Keratinocyte (primary cell): ENCODE results near the gene CYP3A4. TPM values are rescaled to one million over a fixed set of nuclear protein-coding genes. Genes with fewer than 3 reads are reported as not detected.

Experiments
- DNase-seq: peaks from one replicate; pipeline ENCODE4 v3.0.0-alpha.2; 2011; ENCODE audit warnings: low read depth, missing footprints, low spot score
- FAIRE-seq: peaks from 2 replicates; lab custom pipeline; 2011; peaks lifted over from hg19 to GRCh38; lab: Jason Lieb, UNC
- H2AFZ ChIP-seq: 2 replicates; pipeline ENCODE4 v1.6.0; 2012; ENCODE audit warnings: low read length, control low read depth, inconsistent platforms; ENCODE audit not compliant: control insufficient read depth
- H3K27ac ChIP-seq: 2 replicates; pipeline ENCODE4 v1.5.1; 2011; ENCODE audit warnings: low read length; ENCODE audit not compliant: control insufficient read depth, insufficient read depth
- H3K27me3 ChIP-seq: 3 replicates; pipeline ENCODE4 v1.6.0; 2011; ENCODE audit warnings: low read length; ENCODE audit not compliant: control insufficient read depth, insufficient read depth; ENCODE audit errors: extremely low read depth
- H3K36me3 ChIP-seq, 2 experiments: 2 replicates in 1 of 2; 3 replicates in 1 of 2; pipeline ENCODE4 v1.5.1; 2011; ENCODE audit warnings: low read length in 2 of 2, mild to moderate bottlenecking in 1 of 2; ENCODE audit not compliant: control insufficient read depth in 2 of 2, insufficient read depth in 2 of 2; ENCODE audit errors: extremely low read depth in 1 of 2
- H3K4me1 ChIP-seq: 3 replicates; pipeline ENCODE4 v1.5.1; 2011; ENCODE audit warnings: low read length; ENCODE audit not compliant: control insufficient read depth, insufficient read depth; ENCODE audit errors: extremely low read depth
- H3K4me2 ChIP-seq: 3 replicates; pipeline ENCODE4 v1.6.0; 2011; ENCODE audit warnings: low read depth, low read length; ENCODE audit not compliant: control insufficient read depth, insufficient read depth; ENCODE audit errors: extremely low read depth
- H3K4me3 ChIP-seq, 3 experiments: fragments of 200-600 bp in 1 of 3; sonication (generic) in 1 of 3; 2 replicates in 2 of 3; 3 replicates in 1 of 3; pipeline ENCODE4 v1.5.1; 2011 to 2016; ENCODE audit warnings: low read length in 3 of 3, mild to moderate bottlenecking in 3 of 3, control low read depth in 2 of 3, inconsistent platforms in 1 of 3, low read depth in 1 of 3, mixed read lengths in 1 of 3, mixed run types in 1 of 3, moderate library complexity in 1 of 3; ENCODE audit not compliant: control insufficient read depth in 2 of 3, insufficient read depth in 2 of 3; ENCODE audit errors: extremely low read depth in 1 of 3
- H3K79me2 ChIP-seq: 2 replicates; pipeline ENCODE4 v1.6.0; 2012; ENCODE audit warnings: low read length; ENCODE audit not compliant: control insufficient read depth, insufficient read depth
- H3K9ac ChIP-seq: 3 replicates; pipeline ENCODE4 v1.6.0; 2011; ENCODE audit warnings: low read length; ENCODE audit not compliant: control insufficient read depth, insufficient read depth; ENCODE audit errors: extremely low read depth
- H3K9me1 ChIP-seq: 3 replicates; pipeline ENCODE4 v1.6.0; 2011; ENCODE audit warnings: low read length; ENCODE audit not compliant: control insufficient read depth, insufficient read depth; ENCODE audit errors: extremely low read depth
- H3K9me3 ChIP-seq: 2 replicates; pipeline ENCODE4 v1.5.1; 2012; ENCODE audit warnings: low read depth, low read length; ENCODE audit not compliant: control insufficient read depth
- H4K20me1 ChIP-seq: 3 replicates; pipeline ENCODE4 v1.6.0; 2011; ENCODE audit warnings: low read length; ENCODE audit not compliant: control insufficient read depth, insufficient read depth; ENCODE audit errors: extremely low read depth
- EZH2 ChIP-seq: IDR thresholded peaks from one replicate; pipeline ENCODE4 v1.6.1; 2012; ENCODE audit warnings: inconsistent platforms, mild to moderate bottlenecking, low read length, moderate library complexity
- dilution Hi-C: fragments of 300-500 bp; cut with MboI; formaldehyde crosslinking; loops from one replicate; pipeline ENCODE4 v1.7.0; 2020; ENCODE audit warnings: low sequenced_read_pairs; ENCODE audit not compliant: extremely low pct_ligation_motif_present
- polyA plus RNA-seq, 5 experiments: library from polyadenylated mRNA; depleted of rRNA in 3 of 5; stranded (reverse) in 3 of 5; stranded (forward) in 1 of 5; unstranded in 1 of 5; fragments of >200 nt; gene quantifications; 1 replicate in 1 of 5; 2 replicates in 3 of 5; 3 replicates in 1 of 5; pipeline versions ENCODE4 v1.2.1 to v1.2.3, GENCODE V29; 2011 to 2012; ENCODE audit warnings: missing spikeins in 2 of 5, low read depth in 1 of 5, low replicate concordance in 1 of 5
- TF ChIP-seq, protein P1 (sequence below), 3 experiments: IDR thresholded peaks in 1 of 3; conservative IDR thresholded peaks in 1 of 3; optimal IDR thresholded peaks in 1 of 3; 2 replicates in 2 of 3; 3 replicates in 1 of 3; pipeline versions ENCODE3 to v1.5.1; 2011; ENCODE audit warnings: low read length in 3 of 3, mild to moderate bottlenecking in 3 of 3, moderate library complexity in 2 of 3, control low read depth in 1 of 3, inconsistent platforms in 1 of 3; ENCODE audit not compliant: insufficient read depth in 2 of 3; ENCODE audit errors: extremely low read depth in 1 of 3

Gene CYP3A4
- polyA plus RNA-seq, 1 donor (not counting 4 experiments of a cell fraction or from before 2014, with no cell fraction given): not detected

DNA sequence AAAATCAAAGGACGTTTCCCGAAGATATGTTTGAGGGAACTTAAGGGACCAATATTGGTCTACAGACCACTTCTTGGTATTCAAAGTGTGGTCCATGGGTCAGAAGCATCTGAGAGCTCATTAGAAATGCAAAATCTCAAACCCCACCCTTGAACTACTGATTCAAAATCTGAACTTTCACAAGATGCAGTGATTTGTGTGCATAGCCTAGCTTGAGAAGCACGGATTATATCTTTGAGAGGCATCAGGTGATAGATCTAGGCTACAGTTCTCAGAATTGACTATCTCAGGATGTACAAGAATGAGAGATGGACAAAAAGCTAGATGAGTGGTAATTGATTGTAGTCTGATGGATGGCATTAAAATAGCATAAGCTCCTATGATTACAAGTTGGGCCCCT lies 19.5 kb downstream of the CYP3A4 start:
- no peaks in the 10 kb centered on the region for H3K79me2 ChIP-seq
- no peaks in the 10 kb centered on the region for H3K27me3 ChIP-seq
- TF ChIP-seq, protein P1, sequence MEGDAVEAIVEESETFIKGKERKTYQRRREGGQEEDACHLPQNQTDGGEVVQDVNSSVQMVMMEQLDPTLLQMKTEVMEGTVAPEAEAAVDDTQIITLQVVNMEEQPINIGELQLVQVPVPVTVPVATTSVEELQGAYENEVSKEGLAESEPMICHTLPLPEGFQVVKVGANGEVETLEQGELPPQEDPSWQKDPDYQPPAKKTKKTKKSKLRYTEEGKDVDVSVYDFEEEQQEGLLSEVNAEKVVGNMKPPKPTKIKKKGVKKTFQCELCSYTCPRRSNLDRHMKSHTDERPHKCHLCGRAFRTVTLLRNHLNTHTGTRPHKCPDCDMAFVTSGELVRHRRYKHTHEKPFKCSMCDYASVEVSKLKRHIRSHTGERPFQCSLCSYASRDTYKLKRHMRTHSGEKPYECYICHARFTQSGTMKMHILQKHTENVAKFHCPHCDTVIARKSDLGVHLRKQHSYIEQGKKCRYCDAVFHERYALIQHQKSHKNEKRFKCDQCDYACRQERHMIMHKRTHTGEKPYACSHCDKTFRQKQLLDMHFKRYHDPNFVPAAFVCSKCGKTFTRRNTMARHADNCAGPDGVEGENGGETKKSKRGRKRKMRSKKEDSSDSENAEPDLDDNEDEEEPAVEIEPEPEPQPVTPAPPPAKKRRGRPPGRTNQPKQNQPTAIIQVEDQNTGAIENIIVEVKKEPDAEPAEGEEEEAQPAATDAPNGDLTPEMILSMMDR (optimal IDR thresholded peaks at IDR 0.05 in 1 of 3, IDR thresholded peaks at IDR 0.05 in 1 of 3, conservative IDR thresholded peaks at IDR 0.05 in 1 of 3; ENCODE audit: extremely low read depth in 1 of 3, insufficient read depth in 2 of 3, low read length in 3 of 3): no peak
- TF ChIP-seq EZH2: no peak
- no peak overlapping the region for H3K9ac ChIP-seq
- no peak overlapping the region for H3K4me2 ChIP-seq
- H2AFZ ChIP-seq: no peak overlapping the region
- no peaks in the 10 kb centered on the region for H3K9me3 ChIP-seq
- peaks cover 19% of the 10 kb centered on the region for H3K4me1 ChIP-seq
- H4K20me1 ChIP-seq: no peaks in the 10 kb centered on the region
- DNase-seq (no peak), FAIRE-seq (no peak)
- H3K27ac ChIP-seq: no peak overlapping the region
- H3K4me3 ChIP-seq: no peak overlapping the region
- dilution Hi-C loops: no loop called here
- no peaks in the 10 kb centered on the region for H3K36me3 ChIP-seq
- no peaks in the 10 kb centered on the region for H3K9me1 ChIP-seq

- Histone ChIP-seq H3K36me3 (no peaks in the 10 kb centered on the region), H3K4me1 (peaks cover 19% of the 10 kb centered on the region), H4K20me1 (no peaks in the 10 kb centered on the region), H3K9ac (peak overlapping the region; percentile 18), H3K9me1 (no peaks in the 10 kb centered on the region), H3K9me3 (no peaks in the 10 kb centered on the region), H3K27ac (peak overlapping the region; percentile 46), H3K27me3 (no peaks in the 10 kb centered on the region), H3K4me3 (peak overlapping the region in 1 of 3 experiments; percentile 19), H2AFZ (peak overlapping the region; percentile 57), H3K79me2 (no peaks in the 10 kb centered on the region), H3K4me2 (peak overlapping the region; percentile 74)
- TF ChIP-seq, protein P1 (optimal IDR thresholded peaks at IDR 0.05 in 1 of 3, IDR thresholded peaks at IDR 0.05 in 1 of 3, conservative IDR thresholded peaks at IDR 0.05 in 1 of 3; ENCODE audit: extremely low read depth in 1 of 3, insufficient read depth in 2 of 3, low read length in 3 of 3): no peak
- TF ChIP-seq EZH2: no peak
- dilution Hi-C loops: no loop called here
- DNase-seq (no peak), FAIRE-seq (peak; percentile 90)
Observed at GRCh38 chr7:99762680-99763327, 21.2 kb downstream of the CYP3A4 start.
